Heart right ventricle (tissue), 16 donors: ENCODE data around the gene LRRIQ4. TPM values are rescaled to one million over a fixed set of nuclear protein-coding genes. Genes with fewer than 3 reads are reported as not detected.

ENCODE experiments used
- ATAC-seq, 8 donors: fragments of 200-7000 bp; cut with Tn5 transposase; one replicate each; pipeline ENCODE4 v1.9.1; 2020; ENCODE audit warnings: mild to moderate bottlenecking in 8 of 8, moderate library complexity in 8 of 8, moderate number of reproducible peaks in 1 of 8
- DNase-seq, 2 donors: peaks; one replicate each; pipeline ENCODE4 v3.0.0-alpha.2; 2020
- H3K27ac ChIP-seq, 10 donors: fragments of 200-600 bp; sonication (generic) in 2 of 10; one replicate each; pipeline versions ENCODE4 v1.5.0 to v1.8.0; 2020 to 2022; ENCODE audit warnings: mild to moderate bottlenecking in 3 of 10
- H3K27me3 ChIP-seq, 7 donors: fragments of 200-600 bp; one replicate each; pipeline ENCODE4 v1.8.0; 2021 to 2022; ENCODE audit warnings: mild to moderate bottlenecking in 2 of 7
- H3K36me3 ChIP-seq, 9 donors: fragments of 200-600 bp; sonication (generic) in 1 of 9; one replicate each; pipeline versions ENCODE4 v1.5.0 to v1.8.0; 2020 to 2022; ENCODE audit warnings: mild to moderate bottlenecking in 2 of 9
- H3K4me1 ChIP-seq, 9 donors: fragments of 200-600 bp; sonication (generic) in 1 of 9; one replicate each; pipeline versions ENCODE4 v1.5.0 to v1.8.0; 2020 to 2022; ENCODE audit warnings: mild to moderate bottlenecking in 4 of 9
- H3K4me3 ChIP-seq, 10 donors: fragments of 200-600 bp; sonication (generic) in 2 of 10; one replicate each; pipeline versions ENCODE4 v1.5.0 to v1.8.0; 2020 to 2022; ENCODE audit warnings: mild to moderate bottlenecking in 7 of 10, moderate library complexity in 2 of 10
- H3K9me3 ChIP-seq, 11 donors: fragments of 200-600 bp in 10 of 11; sonication (generic) in 2 of 11; one replicate each; pipeline versions ENCODE4 v1.5.0 to v1.8.0; 2013 to 2022; ENCODE audit warnings: mild to moderate bottlenecking in 2 of 11, control low read depth in 1 of 11, moderate library complexity in 1 of 11
- CTCF ChIP-seq, 9 donors: fragments of 200-600 bp; sonication (generic) in 2 of 9; IDR thresholded peaks; one replicate each; pipeline versions ENCODE4 v1.5.0 to v1.8.0; 2021 to 2022; ENCODE audit warnings: antibody characterized with exemption in 9 of 9, mild to moderate bottlenecking in 5 of 9, moderate library complexity in 1 of 9
- WGBS, 2 donors: extraction: QIAGEN DNeasy Blood & Tissue Kit; methylation state at CpG; one replicate each; pipeline ENCODE4 v1.1.7; 2013; ENCODE audit warnings: inconsistent platforms in 1 of 2; 5-methylcytosine and 5-hydroxymethylcytosine counted together
- intact Hi-C, 10 donors: fragments of 100-400 bp; cut with DNase I; formaldehyde crosslinking; loops; one replicate each; pipeline versions ENCODE4 v1.11.1 to v1.14.2; 2022
- polyA plus RNA-seq, 2 donors: library from polyadenylated mRNA; stranded (reverse); fragments of 200-250 nt; gene quantifications; one replicate each; pipeline ENCODE4 v1.2.3, GENCODE V29; 2013
- total RNA-seq, 10 donors: library from RNA; stranded (reverse); fragmentation: NEBNext Ultra II Directional in 3 of 10; extraction: Animal tissue kit (Norgen Biotek cat#: 25700) in 3 of 10; gene quantifications; one replicate each; pipeline versions ENCODE4 v1.2.1 to v1.2.4, GENCODE V29; 2021 to 2023
- donor health status: Arrhythmogenic right ventricular cardiomyopathy.
- donor health status: ischemic (EF 13 %, LVEDD 7.1; RV severe dilation, severe dysfunction).
- donor health status: healthy with polysubstance abuse.
- donor health status: DM: no; HTN: yes; CAD: no.
- donor health status: DM: no; HTN: no; CAD: no.
- donor health status: ischemic (EF 25% LVEDD 6.9; RV normal size, moderate dysfunction).
- donor health status: ischemic (EF 25% LVEDD 5.7; RV mildly dilated, moderate dysfunction).
- donor health status: healthy.
- donor health status: DM: yes; HTN: yes; CAD: no.
- donor health status: Ischemic cardiomyopathy.
- donor health status: ischemic (EF 35%, LVEDD 5.7; RV mildly dilated, moderate dysfunction).
- donor health status: nonischemic (EF 11% LVEDD 7.7; RV severe dilation, severe dysfunction).
- donor health status: DM: yes; HTN: yes; CAD: no.
- donor health status: PGD.
- donor health status: ischemic (EF 29% LVEDD 5.4; RV normal size, mild dysfunction).
- donor health status: nonischemic (EF 23%, LVEDD 6.1; RV moderate dilation, normal function).

Gene LRRIQ4
- total and polyA plus RNA-seq, 12 donors: 0.14 to 0.24 TPM; not detected in 10

GRCh38 chr3:169825316-169825715, 12.6 kb downstream of the LRRIQ4 start:
- H3K27ac ChIP-seq: no peak overlapping the region
- no peaks in the 10 kb centered on the region for H3K36me3 ChIP-seq
- peaks cover 0 to 21% (median 5%) of the 10 kb centered on the region in 7 donors for H3K27me3 ChIP-seq
- no peak overlapping the region for H3K4me3 ChIP-seq
- no peak for ATAC-seq
- TF ChIP-seq CTCF (IDR thresholded peaks at IDR 0.05): no peak
- DNase-seq: no peak
- WGBS, 2 donors: 86% methylated on average over 3 of the region's 3 CpGs
- intact Hi-C loops: no loop called here
- no peaks in the 10 kb centered on the region for H3K9me3 ChIP-seq
- H3K4me1 ChIP-seq: peaks cover 0 to 11% (median 0%) of the 10 kb centered on the region in 9 donors

- DNase-seq (no peak), ATAC-seq (no peak)
- Histone ChIP-seq H3K4me3 (no peak overlapping the region), H3K27ac (no peak overlapping the region), H3K36me3 (no peaks in the 10 kb centered on the region), H3K4me1 (peaks cover 0 to 11% (median 0%) of the 10 kb centered on the region in 9 donors), H3K9me3 (no peaks in the 10 kb centered on the region), H3K27me3 (peaks cover 0 to 16% (median 0%) of the 10 kb centered on the region in 7 donors)
- intact Hi-C loops: no loop called here
- 78 to 86% methylated on average over 4 of the region's 4 CpGs for WGBS, 2 donors
- TF ChIP-seq CTCF (IDR thresholded peaks at IDR 0.05): no peak
Measured at GRCh38 chr3:169827712-169828111, 15.0 kb downstream of the LRRIQ4 start.

GRCh38 chr3:169835533-169835932, 22.9 kb downstream of the LRRIQ4 start:
- TF ChIP-seq CTCF (IDR thresholded peaks at IDR 0.05): no peak
- WGBS, 2 donors: 53 to 79% methylated on average over 1 of the region's 1 CpG
- ATAC-seq (no peak), DNase-seq (no peak)
- H3K36me3 ChIP-seq: no peaks in the 10 kb centered on the region
- no peaks in the 10 kb centered on the region for H3K4me1 ChIP-seq
- no peak overlapping the region for H3K4me3 ChIP-seq
- H3K9me3 ChIP-seq: no peaks in the 10 kb centered on the region
- peaks cover 0 to 4% (median 0%) of the 10 kb centered on the region in 7 donors for H3K27me3 ChIP-seq
- H3K27ac ChIP-seq: no peak overlapping the region
- intact Hi-C loops: no loop called here

- 77 to 80% methylated on average over 5 of the region's 5 CpGs for WGBS, 2 donors
- ATAC-seq: no peak
- H3K4me3 ChIP-seq: no peak overlapping the region
- no peaks in the 10 kb centered on the region for H3K4me1 ChIP-seq
- DNase-seq: no peak
- peaks cover 0 to 4% (median 0%) of the 10 kb centered on the region in 7 donors for H3K27me3 ChIP-seq
- no peak overlapping the region for H3K27ac ChIP-seq
- intact Hi-C loops: no loop called here
- TF ChIP-seq CTCF (IDR thresholded peaks at IDR 0.05): no peak
- H3K9me3 ChIP-seq: no peaks in the 10 kb centered on the region
- H3K36me3 ChIP-seq: no peaks in the 10 kb centered on the region
Measured at GRCh38 chr3:169836078-169836941, 23.6 kb downstream of the LRRIQ4 start.
